HG03460 (cell line): Measurements from ENCODE around the gene CEP43.

Experiments used
- ATAC-seq: cut with Tn5 transposase; IDR thresholded peaks from one replicate; pipeline ENCODE4 v1.9.1; 2021; ENCODE audit not compliant: unreplicated experiment

CEP43 gene

DNA sequence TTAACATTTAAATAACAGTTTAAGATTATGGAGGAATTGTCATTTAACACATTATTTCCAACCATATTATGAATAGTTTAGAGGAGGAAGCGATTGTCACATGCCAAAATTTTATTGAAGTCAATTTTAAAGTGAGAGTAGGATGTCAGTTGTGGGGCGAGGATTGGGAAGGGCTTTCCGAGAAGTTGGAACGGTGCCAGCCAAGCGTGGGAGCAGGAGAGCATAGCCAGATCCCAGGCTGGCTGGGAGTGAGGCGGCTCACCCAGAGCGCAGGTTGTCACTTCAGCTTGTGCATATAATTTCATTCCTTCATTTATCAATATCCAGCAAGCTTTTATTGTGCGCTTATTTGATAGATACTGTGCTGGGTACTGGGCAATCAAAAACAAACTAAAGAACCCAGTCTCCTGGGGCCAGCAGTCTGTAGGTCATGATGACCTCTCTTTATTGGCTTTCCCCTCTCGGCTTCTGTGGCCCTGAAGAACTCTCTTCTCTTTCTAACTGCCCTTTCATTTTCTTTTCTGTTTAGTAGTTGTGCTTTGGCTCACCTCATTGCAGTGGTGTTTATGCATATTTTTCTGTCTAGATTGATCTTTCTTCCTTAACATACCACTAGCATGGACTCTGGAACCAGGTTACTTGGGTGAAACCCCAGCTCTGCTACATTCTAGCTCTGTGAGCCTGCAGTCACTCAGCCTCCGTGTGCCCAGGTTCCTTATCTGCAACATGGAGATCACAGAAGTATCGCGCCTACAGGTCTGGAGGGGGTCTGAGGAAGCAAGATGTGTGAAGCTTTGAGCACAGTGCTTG is 6.4 kb downstream of the CEP43 start:
- ATAC-seq = no peak

GRCh38 chr6:167007985-167008384 is 8.8 kb downstream of the CEP43 start:
- ATAC-seq = no peak

GRCh38 chr6:167013067-167013466 is 13.9 kb downstream of the CEP43 start:
- no peak for ATAC-seq

DNA sequence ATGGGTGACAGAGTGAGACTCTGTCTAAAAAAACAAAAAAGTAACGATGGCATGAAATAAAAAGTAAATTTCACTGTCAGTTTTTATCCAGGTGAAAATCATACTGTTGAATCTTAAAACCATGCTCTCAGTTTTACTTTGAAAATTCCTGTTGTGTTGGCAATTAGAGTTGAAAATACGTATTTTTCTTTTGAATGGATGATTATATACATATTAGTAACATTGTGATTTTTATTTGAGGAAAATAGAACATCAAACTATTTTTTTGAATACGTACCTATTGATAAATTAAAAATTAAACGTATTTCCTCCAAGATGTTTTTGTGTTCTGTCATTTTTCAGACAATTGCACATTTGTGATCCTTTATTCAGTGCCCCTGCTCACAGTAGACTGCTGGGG is 14.7 kb downstream of the CEP43 start:
- no peak for ATAC-seq

GRCh38 chr6:167015302-167015701 is 16.1 kb downstream of the CEP43 start:
- ATAC-seq = no peak

GRCh38 chr6:167020206-167020605 is 21.0 kb downstream of the CEP43 start:
- peak; percentile 94 for ATAC-seq

- no peak for ATAC-seq
Measured at GRCh38 chr6:167027308-167027707, 28.1 kb downstream of the CEP43 start.

DNA sequence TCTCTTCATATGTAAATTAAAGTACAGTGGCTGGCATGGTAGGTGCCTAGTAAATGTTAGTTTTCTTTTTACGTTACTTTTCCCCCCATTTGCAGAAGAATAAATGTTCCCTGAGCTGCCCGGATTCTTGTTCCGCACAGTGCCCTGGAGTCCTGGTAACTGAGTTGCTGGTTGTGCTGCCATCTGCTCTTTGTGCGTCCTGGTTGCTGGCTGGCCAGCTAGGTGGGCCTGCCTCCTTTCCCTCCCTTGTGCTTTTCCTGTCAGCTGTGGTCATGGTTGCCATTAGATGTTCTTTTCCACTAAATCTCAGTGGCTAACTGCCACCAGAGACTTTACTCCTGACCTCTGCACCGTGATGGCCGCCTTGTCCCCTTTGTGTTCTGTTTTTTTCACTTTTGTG is 28.6 kb downstream of the CEP43 start:
- no peak for ATAC-seq

GRCh38 chr6:167030222-167031072 is 31.2 kb downstream of the CEP43 start:
- ATAC-seq = no peak

DNA sequence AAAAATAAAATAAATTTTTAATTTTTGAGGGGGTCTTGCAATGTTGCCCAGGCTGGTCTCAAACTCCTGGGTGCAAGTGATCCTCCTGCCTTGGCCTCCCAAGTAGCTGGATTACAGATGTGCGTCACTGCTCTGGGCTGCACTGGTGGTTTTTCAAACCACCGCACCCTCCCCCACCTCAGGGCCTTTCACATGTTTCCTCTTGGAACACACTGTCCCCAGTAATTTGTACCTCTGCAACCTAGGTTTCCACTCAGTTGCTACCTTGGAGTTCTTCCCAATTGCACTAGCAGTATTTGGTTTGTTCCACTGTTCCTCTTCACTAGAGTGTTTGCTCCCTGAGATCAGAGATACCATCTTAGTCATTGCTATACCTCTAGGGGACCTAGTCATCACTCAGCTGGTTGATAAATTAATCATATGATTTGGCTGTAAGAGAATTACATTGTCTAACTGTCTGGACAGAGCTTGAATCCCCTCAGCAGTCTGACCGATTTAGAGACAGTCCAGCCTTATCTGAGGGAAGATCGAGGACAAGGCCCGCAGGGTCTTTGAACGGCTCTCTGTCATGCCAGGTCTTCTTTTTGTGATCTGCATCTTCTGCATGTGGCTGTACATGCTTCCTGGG is 32.0 kb downstream of the CEP43 start:
- no peak for ATAC-seq

DNA sequence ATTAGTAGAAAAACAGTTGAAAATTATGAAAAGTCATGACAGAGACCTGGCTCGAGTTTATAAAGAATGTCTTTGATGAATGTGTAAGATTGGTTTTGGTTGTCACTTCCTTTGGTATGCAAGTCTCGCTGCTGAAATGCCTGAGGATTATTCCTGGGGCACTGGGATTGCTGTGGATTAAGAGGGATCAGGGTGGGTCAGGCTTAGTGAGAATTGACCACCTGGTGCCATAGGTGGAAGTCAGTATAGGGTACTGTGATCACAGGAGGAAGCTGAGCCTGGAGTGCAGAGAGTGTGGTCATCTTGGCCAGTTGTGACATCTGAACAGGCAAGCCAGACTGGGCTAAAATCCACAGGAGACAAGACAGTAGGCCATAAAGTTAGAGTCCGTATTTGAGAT is 34.9 kb downstream of the CEP43 start:
- no peak for ATAC-seq

- no peak for ATAC-seq
Measured at GRCh38 chr6:167037762-167038161, 38.6 kb downstream of the CEP43 start.

DNA sequence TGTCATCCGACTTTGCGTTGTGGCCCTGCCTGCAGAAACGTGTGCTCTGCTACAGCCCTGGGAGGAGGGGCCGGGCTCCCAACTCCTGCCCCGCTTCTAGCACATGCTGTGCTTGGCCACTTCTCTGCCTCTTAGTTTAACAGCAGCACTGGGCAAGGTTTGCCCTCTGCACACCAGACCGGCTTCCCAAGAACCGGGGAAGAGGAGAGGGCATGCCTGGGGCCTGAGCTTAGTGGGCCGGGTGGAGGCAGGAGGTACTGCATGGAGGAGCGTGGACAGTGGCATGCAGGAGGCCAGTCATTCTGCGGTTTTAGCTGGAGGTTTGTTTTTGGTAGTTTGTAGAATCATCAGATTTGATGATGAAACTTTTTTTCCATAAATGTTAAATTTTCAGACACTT is 45.5 kb downstream of the CEP43 start:
- no peak for ATAC-seq

DNA sequence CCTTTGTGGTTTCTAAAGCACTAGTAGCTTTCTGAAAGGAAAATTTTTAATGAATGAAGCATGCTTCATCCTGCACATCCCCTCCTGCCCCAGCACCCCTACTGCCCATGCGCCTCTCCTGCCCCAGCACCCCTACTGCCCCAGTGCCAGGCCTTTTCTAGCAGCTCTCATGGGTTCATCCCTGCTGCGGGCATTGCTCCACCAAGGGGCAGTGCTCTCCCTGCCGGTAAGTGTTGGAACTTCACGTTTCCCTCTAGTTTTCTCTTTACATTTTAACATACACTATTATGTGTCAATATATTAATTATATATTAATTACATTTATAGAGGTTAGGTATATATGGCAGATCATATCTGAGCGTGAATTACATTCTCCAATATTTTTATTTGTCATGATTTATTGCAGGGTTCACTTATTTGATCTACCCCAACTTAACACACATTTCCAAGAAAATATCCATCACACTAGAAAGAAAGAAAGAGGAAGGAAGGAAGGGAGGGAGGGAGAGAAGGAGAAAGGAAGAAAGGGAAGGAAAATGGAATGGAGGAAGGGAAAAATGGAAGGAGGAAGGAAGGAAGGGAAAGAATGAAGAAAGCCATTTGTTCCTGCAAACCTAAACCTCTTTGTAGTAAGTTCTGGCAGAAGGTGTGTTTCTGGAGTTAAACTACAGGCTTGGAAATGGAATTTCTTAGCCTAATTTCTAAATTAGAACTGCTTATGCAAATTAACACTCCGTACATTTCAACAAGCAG is 46.8 kb downstream of the CEP43 start:
- ATAC-seq = no peak

DNA sequence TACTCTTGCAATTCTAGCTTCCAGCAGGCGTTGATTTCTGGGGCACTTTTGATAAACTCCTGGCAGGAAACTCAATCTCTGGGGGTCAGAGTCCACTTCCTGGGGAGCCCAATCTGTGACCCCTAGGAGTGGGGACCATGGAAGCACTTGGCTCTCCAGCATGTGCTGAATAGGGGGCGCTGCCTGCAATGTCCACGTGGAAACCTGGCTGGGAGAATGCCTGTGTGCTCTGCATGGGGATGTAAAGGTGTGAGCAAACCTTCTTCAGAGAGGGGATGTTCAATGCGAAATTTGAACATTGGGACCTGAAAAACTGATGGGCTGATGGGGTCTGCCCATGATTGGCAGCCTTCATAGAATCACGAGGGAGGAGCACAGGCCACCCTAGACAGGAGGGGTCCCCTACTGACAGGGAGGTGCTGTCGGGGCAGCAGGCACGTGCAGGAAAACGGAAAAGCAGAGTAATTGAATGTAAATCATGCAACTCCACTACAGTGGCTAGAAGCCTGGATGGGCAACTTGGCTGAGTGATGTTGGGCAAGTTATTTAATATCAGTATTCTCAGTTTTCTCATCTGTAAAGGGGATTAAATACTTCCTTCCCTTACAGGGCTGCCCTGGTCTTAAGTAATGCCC is 47.8 kb downstream of the CEP43 start:
- peak; percentile 10 for ATAC-seq

DNA sequence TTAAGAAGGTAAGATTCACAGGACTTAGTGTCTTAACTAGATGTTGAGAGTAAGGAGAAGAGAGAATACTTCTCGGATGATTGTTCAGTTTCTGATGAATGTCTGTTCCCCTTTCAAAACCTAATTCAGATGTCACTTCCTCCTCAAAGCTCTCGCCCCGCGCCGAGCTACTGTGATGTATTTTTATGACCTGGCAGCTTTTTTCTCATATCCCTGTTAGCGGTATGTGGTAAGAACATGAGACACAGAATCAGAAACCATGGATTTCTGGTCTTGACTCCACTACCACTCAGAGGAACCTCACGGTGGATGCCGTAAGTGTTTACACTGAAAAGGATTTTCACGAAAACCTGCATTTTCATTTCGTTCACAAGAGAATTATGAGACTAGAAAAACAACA is 48.4 kb downstream of the CEP43 start:
- ATAC-seq = peak; percentile 78
